Right forelimb (tissue), 1 donor: Measurements from ENCODE around the gene CGN.

Experiments used
- DNase-seq: peaks from one replicate; pipeline ENCODE4 v3.0.0-alpha.2; 2018

CGN gene

DNA sequence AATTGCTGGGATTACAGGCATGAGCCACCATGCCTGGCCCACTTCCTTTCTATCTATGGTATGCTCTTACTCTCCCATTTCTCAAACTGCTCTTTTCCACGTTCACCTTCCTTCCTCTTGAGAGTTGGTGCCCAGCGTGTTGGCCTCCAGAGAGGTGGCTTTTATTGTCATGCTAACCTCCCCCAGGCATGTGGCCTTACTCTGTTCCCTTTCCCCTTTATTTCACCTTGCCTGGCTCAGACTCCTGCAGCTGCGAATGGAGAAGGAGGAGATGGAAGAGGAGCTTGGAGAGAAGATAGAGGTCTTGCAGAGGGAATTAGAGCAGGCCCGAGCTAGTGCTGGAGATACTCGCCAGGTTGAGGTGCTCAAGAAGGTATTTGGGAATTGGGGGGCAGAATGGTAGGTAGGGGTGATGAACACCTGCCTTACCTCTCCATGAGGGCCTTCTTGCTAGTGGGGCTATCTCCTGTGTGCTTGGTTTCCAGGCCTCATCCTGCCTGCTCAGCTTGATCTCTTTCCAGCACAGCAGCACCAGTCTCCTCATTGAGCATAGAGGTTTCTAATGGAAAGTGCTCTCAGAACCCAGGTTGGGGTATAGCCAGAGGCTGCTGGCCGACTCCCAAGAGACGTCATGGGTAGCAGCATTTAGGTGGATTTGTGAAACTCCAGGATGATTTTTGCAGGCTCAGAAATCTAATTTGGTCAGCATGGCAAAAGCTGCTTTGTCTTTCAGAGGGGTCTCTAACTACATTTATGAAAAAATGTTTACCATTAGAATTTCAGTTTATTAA, 15.7 kb downstream of the CGN start:
- DNase-seq: no peak

- DNase-seq: no peak
Observed at GRCh38 chr1:151529211-151529702, 18.1 kb downstream of the CGN start.

DNA sequence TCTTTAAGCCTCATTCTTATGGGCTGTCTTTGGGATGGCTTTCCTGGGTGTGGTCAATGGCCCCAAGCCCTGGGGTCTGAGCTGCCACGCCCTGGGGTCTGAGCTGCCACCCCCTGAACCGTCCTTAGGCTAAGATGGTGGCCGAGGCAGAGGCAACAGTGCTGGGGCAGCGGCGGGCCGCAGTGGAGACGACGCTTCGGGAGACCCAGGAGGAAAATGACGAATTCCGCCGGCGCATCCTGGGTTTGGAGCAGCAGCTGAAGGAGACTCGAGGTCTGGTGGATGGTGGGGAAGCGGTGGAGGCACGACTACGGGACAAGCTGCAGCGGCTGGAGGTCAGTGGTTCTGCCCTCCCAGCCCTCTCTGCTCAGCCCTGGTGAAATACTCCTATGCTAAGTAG, 18.6 kb downstream of the CGN start:
- no peak for DNase-seq

- no peak for DNase-seq
Observed at GRCh38 chr1:151530461-151530860, 19.3 kb downstream of the CGN start.

GRCh38 chr1:151533870-151534269, 22.7 kb downstream of the CGN start:
- DNase-seq: no peak

- peak; percentile 82 for DNase-seq
Observed at GRCh38 chr1:151534662-151535278, 23.6 kb downstream of the CGN start.

GRCh38 chr1:151535326-151536271, 24.4 kb downstream of the CGN start:
- no peak for DNase-seq

GRCh38 chr1:151536499-151536898, 25.3 kb downstream of the CGN start:
- DNase-seq: no peak

GRCh38 chr1:151537112-151537511, 25.9 kb downstream of the CGN start:
- no peak for DNase-seq

- peak; percentile 75 for DNase-seq
Observed at GRCh38 chr1:151539321-151540020, 28.3 kb downstream of the CGN start.

DNA sequence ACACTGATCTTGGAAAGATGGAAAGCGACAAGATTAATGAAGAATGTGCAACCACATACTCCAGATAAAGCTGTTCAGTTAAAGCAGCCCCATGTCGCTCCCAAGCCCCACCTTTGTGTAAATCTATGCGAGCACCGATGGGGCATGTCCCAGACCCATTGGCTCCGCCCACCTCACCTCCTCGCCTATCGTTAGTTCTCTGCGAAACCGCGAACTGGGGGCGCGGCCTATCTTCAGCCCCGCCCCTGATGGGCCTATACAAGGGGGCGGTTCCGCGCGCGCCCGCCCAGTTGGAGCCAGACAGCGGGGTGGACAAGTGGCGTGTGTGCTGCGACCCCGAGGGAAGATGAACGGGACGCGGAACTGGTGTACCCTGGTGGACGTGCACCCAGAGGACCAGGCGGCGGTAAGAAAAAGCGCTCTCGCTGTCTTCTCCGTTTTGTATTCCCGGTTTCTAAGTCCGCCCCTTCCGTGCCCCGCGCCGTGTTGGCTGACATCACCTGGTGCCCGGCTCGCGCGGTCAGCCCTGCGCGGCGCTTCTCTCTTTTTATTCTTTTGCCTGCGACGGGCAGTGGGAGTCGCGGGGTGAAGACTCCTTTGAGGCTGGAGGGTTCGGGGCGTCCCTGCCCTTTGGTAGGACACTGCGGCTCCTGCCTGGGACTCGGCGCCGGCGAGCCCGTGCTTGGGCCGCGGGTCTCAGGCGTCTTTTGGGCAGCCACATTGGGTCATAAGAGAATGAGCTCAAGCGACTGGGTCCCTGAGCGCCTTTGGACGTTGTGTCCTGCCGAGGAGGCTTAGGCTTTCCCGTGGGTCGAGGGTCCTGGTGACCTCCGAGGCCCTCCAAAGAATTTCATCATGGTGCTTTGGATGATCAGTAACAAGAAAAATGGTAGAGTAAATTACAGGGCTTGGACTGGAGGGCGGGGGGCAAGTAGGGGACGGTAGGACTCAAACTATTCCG, 29.1 kb downstream of the CGN start, which contains the start of gene TUFT1:
TUFT1 (plus strand) TSS at position 289 of the 961 bp plus-strand sequence; CDS start at position 347, 58 bp downstream.
- peak; percentile 90 for DNase-seq

DNA sequence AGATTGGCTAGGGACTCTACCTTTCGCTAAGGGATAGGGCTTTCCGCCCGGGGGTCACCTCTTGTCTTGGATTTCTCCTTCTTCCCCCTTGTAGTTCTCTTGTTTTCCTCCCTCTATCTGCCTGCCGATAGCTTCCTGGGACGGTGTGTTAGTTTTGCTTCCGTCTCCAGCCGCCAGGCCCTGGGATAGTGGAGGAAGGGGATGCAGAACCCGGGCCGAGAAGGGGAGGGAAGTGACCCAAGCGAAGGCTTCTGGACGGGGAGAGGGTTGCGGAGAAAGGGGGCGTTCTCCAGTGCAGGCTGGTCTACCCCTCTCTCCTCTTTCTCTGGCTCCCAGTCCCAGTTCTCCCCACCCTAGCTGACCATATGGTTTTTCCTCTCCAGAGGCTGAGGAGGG, 29.8 kb downstream of the CGN start:
- DNase-seq: no peak

DNA sequence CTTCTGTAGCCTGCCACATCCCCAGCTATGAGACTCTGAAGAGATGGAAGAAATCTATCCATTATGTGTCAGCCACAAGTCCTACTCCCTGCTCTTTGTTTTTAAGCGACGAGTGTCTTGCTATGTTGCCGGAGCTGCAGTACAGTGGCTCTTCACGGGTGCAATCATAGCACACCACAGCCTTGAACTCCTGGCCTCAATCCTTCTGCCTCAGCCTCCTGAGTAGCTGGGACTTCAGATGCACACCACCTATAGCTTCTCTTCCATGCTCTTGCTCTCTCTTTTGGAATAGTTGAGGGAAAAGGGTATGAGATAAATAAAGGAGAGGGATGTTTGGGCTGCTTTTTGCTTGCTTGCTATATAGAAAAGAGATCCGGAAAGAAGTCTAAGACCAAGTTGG, 30.6 kb downstream of the CGN start:
- no peak for DNase-seq

- no peak for DNase-seq
Observed at GRCh38 chr1:151542710-151543129, 31.5 kb downstream of the CGN start.

- no peak for DNase-seq
Observed at GRCh38 chr1:151545542-151545941, 34.4 kb downstream of the CGN start.

- no peak for DNase-seq
Observed at GRCh38 chr1:151546011-151546925, 35.1 kb downstream of the CGN start.

- peak; percentile 69 for DNase-seq
Observed at GRCh38 chr1:151547119-151547899, 36.1 kb downstream of the CGN start.

DNA sequence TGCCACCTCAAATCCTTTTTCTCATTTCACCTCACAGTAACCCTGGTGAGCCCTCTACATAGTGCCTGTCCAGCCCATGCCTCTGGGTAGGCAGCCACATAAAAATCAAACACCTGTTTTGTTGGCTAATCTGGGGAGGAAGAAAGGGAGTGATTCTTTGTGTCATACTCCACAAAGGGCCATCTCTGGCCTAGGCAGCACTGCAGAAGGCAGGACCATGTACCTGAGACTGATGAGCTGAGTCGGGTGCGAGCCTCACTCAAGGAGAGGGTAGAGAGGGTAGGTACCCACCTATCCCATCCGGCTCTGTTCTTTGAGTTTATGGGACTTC, 36.7 kb downstream of the CGN start:
- DNase-seq: no peak

- DNase-seq: no peak
Observed at GRCh38 chr1:151549199-151549598, 38.0 kb downstream of the CGN start.
